ENCODE measurements around the gene UPK2.

UPK2 gene

GRCh38 chr11:118911880-118912741 is 44.0 kb upstream of the UPK2 start:
- Histone ChIP-seq H3K9me3 (ENCODE audit: control insufficient read depth in 5 of 5, low read length in 5 of 5) (no peaks in the 10 kb centered on the region), H3K36me3 (ENCODE audit: control insufficient read depth in 5 of 5, insufficient read depth in 5 of 5, low read length in 5 of 5) (peaks cover 0 to 17% (median 12%) of the 10 kb centered on the region in 5 donors), H3K27me3 (ENCODE audit: control insufficient read depth in 5 of 5, insufficient read depth in 4 of 5, low read length in 5 of 5) (no peaks in the 10 kb centered on the region), H3K9ac (ENCODE audit: low read length in 5 of 5) (peak overlapping the region; percentile 67 to 87 (median 77)), H3K27ac (ENCODE audit: low read depth, low read length) (peak overlapping the region; percentile 98), H3K4me3 (ENCODE audit: low read depth in 1 of 5, low read length in 5 of 5) (peak overlapping the region; percentile 1 to 50 (median 29)), H3K4me1 (ENCODE audit: control insufficient read depth in 5 of 5, insufficient read depth in 5 of 5, low read length in 5 of 5) (peaks cover 32 to 97% (median 94%) of the 10 kb centered on the region in 5 donors)

- Histone ChIP-seq H3K36me3 (ENCODE audit: control insufficient read depth in 5 of 5, insufficient read depth in 5 of 5, low read length in 5 of 5) (peaks cover 0 to 9% (median 5%) of the 10 kb centered on the region in 5 donors), H3K9me3 (ENCODE audit: control insufficient read depth in 5 of 5, low read length in 5 of 5) (no peaks in the 10 kb centered on the region), H3K27ac (ENCODE audit: low read depth, low read length) (peak overlapping the region; percentile 98), H3K4me1 (ENCODE audit: control insufficient read depth in 5 of 5, insufficient read depth in 5 of 5, low read length in 5 of 5) (peaks cover 35 to 97% (median 94%) of the 10 kb centered on the region in 5 donors), H3K4me3 (ENCODE audit: low read depth in 1 of 5, low read length in 5 of 5) (peak overlapping the region in 4 of 5 donors; percentile 4 to 50 (median 19)), H3K9ac (ENCODE audit: low read length in 5 of 5) (peak overlapping the region; percentile 67 to 80 (median 77)), H3K27me3 (ENCODE audit: control insufficient read depth in 5 of 5, insufficient read depth in 4 of 5, low read length in 5 of 5) (no peaks in the 10 kb centered on the region)
These were observed 43.2 kb upstream of the UPK2 start for GRCh38 chr11:118912742-118913410.

- Histone ChIP-seq H3K36me3 (ENCODE audit: control insufficient read depth in 5 of 5, insufficient read depth in 5 of 5, low read length in 5 of 5) (peaks cover 0 to 6% (median 0%) of the 10 kb centered on the region in 5 donors), H3K9me3 (ENCODE audit: control insufficient read depth in 5 of 5, low read length in 5 of 5) (no peaks in the 10 kb centered on the region), H3K27me3 (ENCODE audit: control insufficient read depth in 5 of 5, insufficient read depth in 4 of 5, low read length in 5 of 5) (no peaks in the 10 kb centered on the region), H3K4me1 (ENCODE audit: control insufficient read depth in 5 of 5, insufficient read depth in 5 of 5, low read length in 5 of 5) (peaks cover 36 to 98% (median 96%) of the 10 kb centered on the region in 5 donors), H3K9ac (ENCODE audit: low read length in 5 of 5) (peak overlapping the region; percentile 67 to 80 (median 75)), H3K27ac (ENCODE audit: low read depth, low read length) (peak overlapping the region; percentile 98), H3K4me3 (ENCODE audit: low read depth in 1 of 5, low read length in 5 of 5) (peak overlapping the region in 3 of 5 donors; percentile 4 to 39 (median 25))
These were observed 42.5 kb upstream of the UPK2 start for GRCh38 chr11:118913411-118914125.

GRCh38 chr11:118914178-118914918 is 41.8 kb upstream of the UPK2 start:
- Histone ChIP-seq H3K9ac (ENCODE audit: low read length in 5 of 5) (peak overlapping the region in 4 of 5 donors; percentile 34 to 72 (median 65)), H3K4me3 (ENCODE audit: low read depth in 1 of 5, low read length in 5 of 5) (peak overlapping the region in 2 of 5 donors; percentile 25 to 39), H3K4me1 (ENCODE audit: control insufficient read depth in 5 of 5, insufficient read depth in 5 of 5, low read length in 5 of 5) (peaks cover 35 to 98% (median 95%) of the 10 kb centered on the region in 5 donors), H3K9me3 (ENCODE audit: control insufficient read depth in 5 of 5, low read length in 5 of 5) (no peaks in the 10 kb centered on the region), H3K27me3 (ENCODE audit: control insufficient read depth in 5 of 5, insufficient read depth in 4 of 5, low read length in 5 of 5) (no peaks in the 10 kb centered on the region), H3K36me3 (ENCODE audit: control insufficient read depth in 5 of 5, insufficient read depth in 5 of 5, low read length in 5 of 5) (peaks cover 0 to 6% (median 0%) of the 10 kb centered on the region in 5 donors), H3K27ac (ENCODE audit: low read depth, low read length) (peak overlapping the region; percentile 98)

GRCh38 chr11:118914987-118915386 is 41.1 kb upstream of the UPK2 start:
- peaks cover 41 to 98% (median 95%) of the 10 kb centered on the region in 5 donors for H3K4me1 ChIP-seq (ENCODE audit: control insufficient read depth in 5 of 5, insufficient read depth in 5 of 5, low read length in 5 of 5)
- peaks cover 0 to 2% (median 0%) of the 10 kb centered on the region in 5 donors for H3K27me3 ChIP-seq (ENCODE audit: control insufficient read depth in 5 of 5, insufficient read depth in 4 of 5, low read length in 5 of 5)
- H3K4me3 ChIP-seq (ENCODE audit: low read depth in 1 of 5, low read length in 5 of 5) = no peak overlapping the region
- peak overlapping the region; percentile 98 for H3K27ac ChIP-seq (ENCODE audit: low read depth, low read length)
- H3K9ac ChIP-seq (ENCODE audit: low read length in 5 of 5) = peak overlapping the region in 4 of 5 donors; percentile 55 to 82 (median 64)
- no peaks in the 10 kb centered on the region for H3K9me3 ChIP-seq (ENCODE audit: control insufficient read depth in 5 of 5, low read length in 5 of 5)
- peaks cover 0 to 6% (median 0%) of the 10 kb centered on the region in 5 donors for H3K36me3 ChIP-seq (ENCODE audit: control insufficient read depth in 5 of 5, insufficient read depth in 5 of 5, low read length in 5 of 5)

GRCh38 chr11:118915396-118915795 is 40.7 kb upstream of the UPK2 start:
- H3K4me3 ChIP-seq (ENCODE audit: low read depth in 1 of 5, low read length in 5 of 5) = no peak overlapping the region
- H3K27me3 ChIP-seq (ENCODE audit: control insufficient read depth in 5 of 5, insufficient read depth in 4 of 5, low read length in 5 of 5) = peaks cover 0 to 3% (median 0%) of the 10 kb centered on the region in 5 donors
- peaks cover 0 to 6% (median 0%) of the 10 kb centered on the region in 5 donors for H3K36me3 ChIP-seq (ENCODE audit: control insufficient read depth in 5 of 5, insufficient read depth in 5 of 5, low read length in 5 of 5)
- peaks cover 45 to 98% (median 96%) of the 10 kb centered on the region in 5 donors for H3K4me1 ChIP-seq (ENCODE audit: control insufficient read depth in 5 of 5, insufficient read depth in 5 of 5, low read length in 5 of 5)
- peak overlapping the region; percentile 98 for H3K27ac ChIP-seq (ENCODE audit: low read depth, low read length)
- no peaks in the 10 kb centered on the region for H3K9me3 ChIP-seq (ENCODE audit: control insufficient read depth in 5 of 5, low read length in 5 of 5)
- H3K9ac ChIP-seq (ENCODE audit: low read length in 5 of 5) = peak overlapping the region in 4 of 5 donors; percentile 55 to 82 (median 64)

- Histone ChIP-seq H3K27me3 (ENCODE audit: control insufficient read depth in 5 of 5, insufficient read depth in 4 of 5, low read length in 5 of 5) (peaks cover 0 to 6% (median 0%) of the 10 kb centered on the region in 5 donors), H3K4me3 (ENCODE audit: low read depth in 1 of 5, low read length in 5 of 5) (peak overlapping the region in 3 of 5 donors; percentile 15 to 39 (median 25)), H3K4me1 (ENCODE audit: control insufficient read depth in 5 of 5, insufficient read depth in 5 of 5, low read length in 5 of 5) (peaks cover 53 to 99% (median 98%) of the 10 kb centered on the region in 5 donors), H3K36me3 (ENCODE audit: control insufficient read depth in 5 of 5, insufficient read depth in 5 of 5, low read length in 5 of 5) (peaks cover 0 to 6% (median 0%) of the 10 kb centered on the region in 5 donors), H3K9ac (ENCODE audit: low read length in 5 of 5) (peak overlapping the region; percentile 62 to 82 (median 66)), H3K27ac (ENCODE audit: low read depth, low read length) (peak overlapping the region; percentile 98), H3K9me3 (ENCODE audit: control insufficient read depth in 5 of 5, low read length in 5 of 5) (no peaks in the 10 kb centered on the region)
These were observed 39.9 kb upstream of the UPK2 start for GRCh38 chr11:118915941-118916841.

- Histone ChIP-seq H3K9ac (ENCODE audit: low read length in 5 of 5) (peak overlapping the region; percentile 62 to 82 (median 66)), H3K9me3 (ENCODE audit: control insufficient read depth in 5 of 5, low read length in 5 of 5) (no peaks in the 10 kb centered on the region), H3K4me3 (ENCODE audit: low read depth in 1 of 5, low read length in 5 of 5) (peak overlapping the region in 3 of 5 donors; percentile 15 to 39 (median 25)), H3K27ac (ENCODE audit: low read depth, low read length) (peak overlapping the region; percentile 98), H3K4me1 (ENCODE audit: control insufficient read depth in 5 of 5, insufficient read depth in 5 of 5, low read length in 5 of 5) (peaks cover 57 to 99% (median 98%) of the 10 kb centered on the region in 5 donors), H3K36me3 (ENCODE audit: control insufficient read depth in 5 of 5, insufficient read depth in 5 of 5, low read length in 5 of 5) (peaks cover 0 to 6% (median 0%) of the 10 kb centered on the region in 5 donors), H3K27me3 (ENCODE audit: control insufficient read depth in 5 of 5, insufficient read depth in 4 of 5, low read length in 5 of 5) (peaks cover 0 to 6% (median 0%) of the 10 kb centered on the region in 5 donors)
These were observed 39.2 kb upstream of the UPK2 start for GRCh38 chr11:118916842-118917388.

Data from subcutaneous abdominal adipose tissue (tissue), 5 donors.